K562 (cell line): ENCODE measurements around the gene TMEM217. TPM values are rescaled to one million over a fixed set of nuclear protein-coding genes. Genes with fewer than 3 reads are reported as not detected.

Source experiments
- ATAC-seq: fragments of 200-7000 bp; cut with Tn5 transposase; 3 replicates; pipeline ENCODE4 v1.9.1; 2020; ENCODE audit warnings: moderate library complexity
- BruUV-seq: library from RNA; stranded (reverse); fragments of 400-500 nt; replicated peaks from 2 replicates; lab custom pipeline; 2021; lab: Mats Ljungman, UMichigan
- CTCF ChIA-PET: fragments of 300-600 bp; formaldehyde crosslinking; extraction: SDS; loops from one replicate; lab custom pipeline; 2021; ENCODE audit warnings: low intra/inter-chr PET ratio; lab: Yijun Ruan, JAX
- POLR2A ChIA-PET: fragments of 300-600, 350-650 bp; sonication (Branson Sonifier 250); formaldehyde crosslinking; extraction: SDS; loops from one replicate; lab custom pipeline; 2021; ENCODE audit warnings: antibody characterized with exemption, inconsistent platforms; lab: Yijun Ruan, JAX
- DNase-seq, 4 experiments: peaks; one replicate each; pipeline versions ENCODE4 v3.0.0 to v3.0.0-alpha.2; 2011 to 2018; ENCODE audit warnings: low spot score in 3 of 4, mixed read lengths in 3 of 4; ENCODE audit errors: extremely low read depth in 1 of 4
- FAIRE-seq: peaks from 2 replicates; lab custom pipeline; 2011; peaks lifted over from hg19 to GRCh38; lab: Jason Lieb, UNC
- H2AFZ ChIP-seq: 2 replicates; pipeline ENCODE4 v1.6.0; 2011; ENCODE audit warnings: low read depth, low read length, control low read depth, inconsistent platforms
- H3K27ac ChIP-seq: fragments of 200-600 bp; 3 replicates; pipeline ENCODE4 v1.8.0; 2011; ENCODE audit warnings: low read depth, mild to moderate bottlenecking, control low read depth, inconsistent platforms, low read length, moderate library complexity, mixed read lengths; ENCODE audit errors: extremely low read depth
- H3K27me3 ChIP-seq, 2 experiments: fragments of 300-600 bp in 1 of 2; 2 replicates in 1 of 2; 3 replicates in 1 of 2; pipeline versions ENCODE4 v1.6.0 to v1.8.0; 2011; ENCODE audit warnings: inconsistent platforms in 2 of 2, low read length in 2 of 2, mild to moderate bottlenecking in 1 of 2, mixed read lengths in 1 of 2, moderate library complexity in 1 of 2; ENCODE audit not compliant: control insufficient read depth in 2 of 2, insufficient read depth in 2 of 2
- H3K36me3 ChIP-seq: fragments of 300-600 bp; 3 replicates; pipeline ENCODE4 v1.8.0; 2011; ENCODE audit warnings: mild to moderate bottlenecking, low read length, inconsistent platforms; ENCODE audit not compliant: control insufficient read depth, insufficient read depth
- H3K4me1 ChIP-seq, 2 experiments: fragments of 200-600 bp in 1 of 2; replicated peaks in 1 of 2; 2 replicates in 1 of 2; 3 replicates in 1 of 2; pipeline versions ENCODE4 v1.5.1 to v1.8.0; 2011; ENCODE audit warnings: inconsistent platforms in 2 of 2, low read length in 2 of 2, mild to moderate bottlenecking in 1 of 2, mixed read lengths in 1 of 2, moderate library complexity in 1 of 2; ENCODE audit not compliant: control insufficient read depth in 2 of 2, insufficient read depth in 2 of 2
- H3K4me2 ChIP-seq: 2 replicates; pipeline ENCODE4 v1.6.1; 2011; ENCODE audit warnings: low read length, control low read depth, inconsistent platforms, mixed read lengths; ENCODE audit not compliant: insufficient read depth
- H3K4me3 ChIP-seq: fragments of 200-600 bp; sonication (generic), shearing (Covaris generic); 2 replicates; pipeline ENCODE4 v1.5.1; 2016; ENCODE audit warnings: control low read depth, inconsistent platforms
- H3K79me2 ChIP-seq: fragments of 200-600 bp; 3 replicates; pipeline ENCODE4 v1.8.0; 2011; ENCODE audit warnings: low read length, inconsistent platforms; ENCODE audit not compliant: control insufficient read depth, insufficient read depth
- H3K9ac ChIP-seq, 2 experiments: 2 replicates each; pipeline versions ENCODE4 v1.6.0 to v1.6.1; 2011; ENCODE audit warnings: low read depth in 2 of 2, low read length in 2 of 2, control low read depth in 1 of 2, inconsistent platforms in 1 of 2, mild to moderate bottlenecking in 1 of 2, mixed read lengths in 1 of 2; ENCODE audit not compliant: insufficient read depth in 1 of 2
- H3K9me1 ChIP-seq: one replicate; pipeline ENCODE4 v1.6.0; 2011; ENCODE audit warnings: inconsistent platforms, mild to moderate bottlenecking, low read length, moderate library complexity; ENCODE audit not compliant: control insufficient read depth, insufficient read depth
- H3K9me3 ChIP-seq: replicated peaks from 2 replicates; pipeline ENCODE4 v1.5.1; 2011; ENCODE audit warnings: low read depth, low read length, inconsistent platforms; ENCODE audit not compliant: control insufficient read depth, insufficient read depth
- H4K20me1 ChIP-seq: replicated peaks from 2 replicates; pipeline ENCODE4 v1.6.1; 2011; ENCODE audit warnings: low read length, inconsistent platforms, mixed read lengths; ENCODE audit not compliant: control insufficient read depth, insufficient read depth
- DEAF1 ChIP-seq: fragments of 450-650 bp; formaldehyde crosslinking; IDR thresholded peaks from 2 replicates; pipeline ENCODE4 v1.4.0; 2020; ENCODE audit warnings: mild to moderate bottlenecking, moderate library complexity
- GTF3C2 ChIP-seq: IDR thresholded peaks from 3 replicates; pipeline ENCODE4 v1.6.1; 2011; ENCODE audit warnings: borderline replicate concordance, mild to moderate bottlenecking, moderate library complexity; ENCODE audit not compliant: insufficient read length; ENCODE audit errors: extremely low read depth
- HMG20A ChIP-seq: fragments of 450-650 bp; formaldehyde crosslinking; conservative IDR thresholded peaks from 2 replicates; pipeline ENCODE4 v1.4.0; 2020; ENCODE audit warnings: mild to moderate bottlenecking, mixed read lengths
- TRIM28 ChIP-seq: fragments of 450-650 bp; IDR thresholded peaks from 2 replicates; pipeline ENCODE4 v1.6.1; 2017
- ZNF507 ChIP-seq: conservative IDR thresholded peaks from 2 replicates; pipeline ENCODE4 v1.6.1; 2017; ENCODE audit warnings: missing genetic modification characterization, missing compliant biosample characterization
- WGBS: fragments of 100-300 bp; shearing (Covaris generic); methylation state at CpG from one replicate; pipeline ENCODE4 v1.1.6; 2016; ENCODE audit warnings: low coverage, mixed read lengths; ENCODE audit not compliant: insufficient coverage; ENCODE audit errors: missing lambda C conversion rate; 5-methylcytosine and 5-hydroxymethylcytosine counted together
- in situ Hi-C: fragments of 300-500 bp; cut with MboI; formaldehyde crosslinking; loops from 4 replicates; pipeline ENCODE4 v1.15.0; 2018; ENCODE audit warnings: inconsistent platforms, mixed read lengths
- intact Hi-C: fragments of 100-400 bp; cut with micrococcal nuclease; formaldehyde crosslinking; loops from 2 replicates; pipeline ENCODE4 v1.14.2; 2022
- polyA plus RNA-seq, 8 experiments: library from polyadenylated mRNA; depleted of rRNA in 4 of 8; stranded (reverse) in 5 of 8; unstranded in 3 of 8; fragments of >200 nt; fragmentation: Nextera tagmentation in 2 of 8; fragmentation: Illumina TruSeq in 1 of 8; extraction: Ambion mirVana in 2 of 8; extraction: Trizol in 1 of 8; gene quantifications; 2 replicates each; pipeline versions ENCODE4 v1.2.1 to v1.2.3, GENCODE V29; 2011 to 2014; ENCODE audit warnings: inconsistent platforms in 1 of 8, missing spikeins in 1 of 8
- total RNA-seq, 7 experiments: library from RNA; depleted of rRNA in 6 of 7; stranded (reverse); fragments of >200 nt in 6 of 7; fragmentation: Illumina TruSeq in 2 of 7; extraction: Trizol in 2 of 7; gene quantifications; 2 replicates each; pipeline versions ENCODE4 v1.2.1 to v1.2.3, GENCODE V29; 2011 to 2021; ENCODE audit warnings: low replicate concordance in 1 of 7
- TF ChIP-seq, protein P1 (sequence below): fragments of 450-650 bp; formaldehyde crosslinking; IDR thresholded peaks from 2 replicates; pipeline ENCODE4 v1.4.0; 2022; ENCODE audit warnings: missing genetic modification characterization

Gene TMEM217
- total and polyA plus RNA-seq, 9 of the 15 experiments (the other 6 are each of a cell fraction or from before 2014, with no cell fraction given), result 1.3 to 8.0 (median 1.9) TPM

GRCh38 chr6:37251211-37251780 is 6.6 kb downstream of the TMEM217 start:
- FAIRE-seq (no peak), DNase-seq (no peak), ATAC-seq (no peak)
- no TSS peak for BruUV-seq
- Histone ChIP-seq H4K20me1 (no peaks in the 10 kb centered on the region), H3K9ac (no peak overlapping the region), H3K4me2 (no peak overlapping the region), H3K79me2 (no peaks in the 10 kb centered on the region), H3K36me3 (no peaks in the 10 kb centered on the region), H3K9me1 (no peaks in the 10 kb centered on the region), H2AFZ (no peak overlapping the region), H3K4me3 (no peak overlapping the region), H3K27me3 (no peaks in the 10 kb centered on the region), H3K9me3 (no peaks in the 10 kb centered on the region), H3K27ac (no peak overlapping the region), H3K4me1 (peaks cover 2 to 3% of the 10 kb centered on the region in 2 experiments; a peak in 4 of 5 replicates)
- TF ChIP-seq GTF3C2 (no peak), TRIM28 (no peak), ZNF507 (tag) (no peak), DEAF1 (CRISPR knock-in tag) (no peak), HMG20A (CRISPR knock-in tag) (no peak)
- TF ChIP-seq, protein P1, sequence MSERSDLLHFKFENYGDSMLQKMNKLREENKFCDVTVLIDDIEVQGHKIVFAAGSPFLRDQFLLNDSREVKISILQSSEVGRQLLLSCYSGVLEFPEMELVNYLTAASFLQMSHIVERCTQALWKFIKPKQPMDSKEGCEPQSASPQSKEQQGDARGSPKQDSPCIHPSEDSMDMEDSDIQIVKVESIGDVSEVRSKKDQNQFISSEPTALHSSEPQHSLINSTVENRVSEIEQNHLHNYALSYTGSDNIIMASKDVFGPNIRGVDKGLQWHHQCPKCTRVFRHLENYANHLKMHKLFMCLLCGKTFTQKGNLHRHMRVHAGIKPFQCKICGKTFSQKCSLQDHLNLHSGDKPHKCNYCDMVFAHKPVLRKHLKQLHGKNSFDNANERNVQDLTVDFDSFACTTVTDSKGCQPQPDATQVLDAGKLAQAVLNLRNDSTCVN, result no peak
- ChIA-PET POLR2A (no interaction called here), CTCF (no interaction called here)
- intact Hi-C loops, result no loop called here
- in situ Hi-C loops, result no loop called here
- 51% methylated on average over 4 of the region's 4 CpGs for WGBS
